Measurements from ENCODE around the gene DGAT2. TPM values are rescaled to one million over a fixed set of nuclear protein-coding genes. Genes with fewer than 3 reads are reported as not detected.

The DGAT2 gene
- total RNA-seq, 1 donor from 2014 or later: 6.2 TPM

GRCh38 chr11:75802913-75803820, 34.6 kb downstream of the DGAT2 start:
- Histone ChIP-seq H3K27me3 (no peaks in the 10 kb centered on the region), H3K27ac (no peak overlapping the region)

GRCh38 chr11:75809111-75809510, 40.5 kb downstream of the DGAT2 start:
- ATAC-seq (no peak), DNase-seq (no peak)
- no peaks in the 10 kb centered on the region for H3K36me3 ChIP-seq
- no peak overlapping the region for H3K27ac ChIP-seq
- intact Hi-C loops (cut with DNase I): no loop called here
- no peak for TF ChIP-seq CTCF (IDR thresholded peaks at IDR 0.05)
- no peaks in the 10 kb centered on the region for H3K27me3 ChIP-seq
- H3K4me3 ChIP-seq: no peak overlapping the region
- peaks cover 5% of the 10 kb centered on the region for H3K4me1 ChIP-seq
- H3K9me3 ChIP-seq: no peaks in the 10 kb centered on the region

More at GRCh38 chr11:75802913-75803820, 34.6 kb downstream of the DGAT2 start:
- DNase-seq (no peak), ATAC-seq (peak; percentile 95)
- no peaks in the 10 kb centered on the region for H3K4me1 ChIP-seq
- peak; percentile 92 for TF ChIP-seq CTCF (IDR thresholded peaks at IDR 0.05)
- H3K36me3 ChIP-seq: no peaks in the 10 kb centered on the region
- intact Hi-C loops (cut with DNase I): loop anchor here (5.0 kb wide), 1 partner anchor 64 kb away; no protein-coding TSS in a partner anchor
- no peaks in the 10 kb centered on the region for H3K9me3 ChIP-seq
- H3K4me3 ChIP-seq: no peak overlapping the region

- Histone ChIP-seq H3K36me3 (no peaks in the 10 kb centered on the region), H3K27me3 (no peaks in the 10 kb centered on the region), H3K9me3 (no peaks in the 10 kb centered on the region), H3K4me1 (peaks cover 6% of the 10 kb centered on the region), H3K27ac (no peak overlapping the region), H3K4me3 (no peak overlapping the region)
- intact Hi-C loops (cut with DNase I): no loop called here
- TF ChIP-seq CTCF (IDR thresholded peaks at IDR 0.05): no peak
- DNase-seq (no peak), ATAC-seq (no peak)
Measured at GRCh38 chr11:75809991-75810390, 41.4 kb downstream of the DGAT2 start.

- H3K27me3 ChIP-seq: no peaks in the 10 kb centered on the region
- no peak for TF ChIP-seq CTCF (IDR thresholded peaks at IDR 0.05)
- H3K36me3 ChIP-seq: no peaks in the 10 kb centered on the region
- no peak overlapping the region for H3K27ac ChIP-seq
- no peak for ATAC-seq
- peaks cover 6% of the 10 kb centered on the region for H3K4me1 ChIP-seq
- H3K9me3 ChIP-seq: no peaks in the 10 kb centered on the region
- intact Hi-C loops (cut with DNase I): no loop called here
- no peak overlapping the region for H3K4me3 ChIP-seq
- DNase-seq: no peak
Measured at GRCh38 chr11:75810637-75811390, 42.2 kb downstream of the DGAT2 start.

GRCh38 chr11:75811485-75811884, 42.9 kb downstream of the DGAT2 start:
- TF ChIP-seq CTCF (IDR thresholded peaks at IDR 0.05): no peak
- Histone ChIP-seq H3K4me1 (peaks cover 10% of the 10 kb centered on the region), H3K36me3 (no peaks in the 10 kb centered on the region), H3K4me3 (no peak overlapping the region), H3K9me3 (no peaks in the 10 kb centered on the region), H3K27me3 (no peaks in the 10 kb centered on the region), H3K27ac (no peak overlapping the region)
- intact Hi-C loops (cut with DNase I): no loop called here
- ATAC-seq: no peak
- DNase-seq: no peak

Data from upper lobe of right lung (tissue), 1 donor.